HepG2 (cell line): Measurements from ENCODE around the gene CD81. TPM values are rescaled to one million over a fixed set of nuclear protein-coding genes. Genes with fewer than 3 reads are reported as not detected.
A peak's percentile ranks its signal among the peaks of the same experiment; 100 is the strongest.

ENCODE experiments used
- BRCA1 ChIP-seq: sonication (generic); formaldehyde crosslinking; IDR thresholded peaks from 2 replicates; pipeline ENCODE4 v1.4.0; 2020; ENCODE audit warnings: missing genetic modification reagents
- E2F5 ChIP-seq: sonication (generic); formaldehyde crosslinking; conservative IDR thresholded peaks from 2 replicates; pipeline ENCODE4 v1.4.0; 2020; ENCODE audit warnings: missing genetic modification reagents
- HNRNPUL1 ChIP-seq: fragments of 200-400 bp; formaldehyde crosslinking; IDR thresholded peaks from 2 replicates; pipeline ENCODE4 v1.6.1; 2017; ENCODE audit warnings: low read depth, mild to moderate bottlenecking, low read length, moderate library complexity
- JARID2 ChIP-seq: sonication (generic); formaldehyde crosslinking; IDR thresholded peaks from 2 replicates; pipeline ENCODE4 v1.8.1; 2023; ENCODE audit warnings: missing genetic modification reagents, inconsistent platforms; ENCODE audit not compliant: insufficient replicate concordance
- KLF11 ChIP-seq: IDR thresholded peaks from 2 replicates; pipeline ENCODE4 v1.6.1; 2016; ENCODE audit warnings: missing compliant biosample characterization
- MED1 ChIP-seq: sonication (generic); formaldehyde crosslinking; IDR thresholded peaks from 2 replicates; pipeline ENCODE4 v1.4.0; 2020; ENCODE audit warnings: missing genetic modification reagents
- MEF2D ChIP-seq: sonication (generic); formaldehyde crosslinking; IDR thresholded peaks from 2 replicates; pipeline ENCODE4 v1.5.1; 2020; ENCODE audit warnings: mild to moderate bottlenecking, missing genetic modification reagents
- MLX ChIP-seq: IDR thresholded peaks from 2 replicates; pipeline ENCODE4 v1.6.1; 2016
- MTERF4 ChIP-seq: sonication (generic); formaldehyde crosslinking; IDR thresholded peaks from 2 replicates; pipeline ENCODE4 v1.8.0; 2023; ENCODE audit warnings: mild to moderate bottlenecking, missing genetic modification reagents
- MTF2 ChIP-seq: sonication (generic); formaldehyde crosslinking; IDR thresholded peaks from 2 replicates; pipeline ENCODE4 v1.5.0; 2020; ENCODE audit warnings: missing genetic modification reagents, borderline replicate concordance
- SKIL ChIP-seq: sonication (generic); formaldehyde crosslinking; IDR thresholded peaks from 2 replicates; pipeline ENCODE4 v1.8.0; 2022; ENCODE audit warnings: missing genetic modification reagents, mild to moderate bottlenecking, moderate library complexity, borderline replicate concordance
- SNAPC2 ChIP-seq: sonication (generic); formaldehyde crosslinking; IDR thresholded peaks from 2 replicates; pipeline ENCODE4 v1.8.1; 2022; ENCODE audit warnings: mild to moderate bottlenecking, missing genetic modification reagents
- TCF12 ChIP-seq, 2 experiments: fragments of 450-650 bp in 1 of 2; sonication (generic) in 1 of 2; formaldehyde crosslinking in 1 of 2; IDR thresholded peaks; 2 replicates each; pipeline versions ENCODE4 v1.6.1 to v1.8.0; 2017 to 2022; ENCODE audit warnings: antibody characterized with exemption in 1 of 2, mild to moderate bottlenecking in 1 of 2, missing genetic modification reagents in 1 of 2, moderate library complexity in 1 of 2
- ZC3H4 ChIP-seq: sonication (generic); formaldehyde crosslinking; IDR thresholded peaks from 2 replicates; pipeline ENCODE4 v1.4.0; 2020; ENCODE audit warnings: missing genetic modification reagents, borderline replicate concordance
- ZKSCAN1 ChIP-seq: fragments of 150-350 bp; IDR thresholded peaks from 2 replicates; pipeline ENCODE4 v1.6.1; 2014; ENCODE audit warnings: low read length
- ZMYM3 ChIP-seq: sonication (generic); formaldehyde crosslinking; IDR thresholded peaks from 2 replicates; pipeline ENCODE4 v1.5.1; 2020; ENCODE audit warnings: mild to moderate bottlenecking, missing genetic modification reagents
- ZNF10 ChIP-seq: sonication (generic); formaldehyde crosslinking; IDR thresholded peaks from 2 replicates; pipeline ENCODE4 v1.4.0; 2020; ENCODE audit warnings: mild to moderate bottlenecking, low read depth, missing genetic modification reagents, borderline replicate concordance
- ZNF552 ChIP-seq: sonication (generic); formaldehyde crosslinking; IDR thresholded peaks from 2 replicates; pipeline ENCODE4 v1.9.0; 2022; ENCODE audit warnings: missing genetic modification reagents, mild to moderate bottlenecking, borderline replicate concordance
- ZNF841 ChIP-seq: sonication (generic); formaldehyde crosslinking; IDR thresholded peaks from 2 replicates; pipeline ENCODE4 v1.8.1; 2023; ENCODE audit warnings: missing genetic modification reagents, borderline replicate concordance
- polyA plus RNA-seq, 8 experiments: library from polyadenylated mRNA; depleted of rRNA in 3 of 8; stranded (reverse) in 7 of 8; unstranded in 1 of 8; fragments of >200 nt; fragmentation: Illumina TruSeq in 4 of 8; extraction: Trizol in 4 of 8; gene quantifications; 2 replicates each; pipeline versions ENCODE4 v1.2.1 to v1.2.3, GENCODE V29; 2011 to 2016; ENCODE audit warnings: low read depth in 4 of 8, missing spikeins in 1 of 8, mixed read lengths in 1 of 8; ENCODE audit not compliant: insufficient read depth in 1 of 8
- total RNA-seq, 5 experiments: library from RNA; depleted of rRNA; stranded (reverse); fragments of >200 nt; fragmentation: Illumina TruSeq; extraction: Trizol; gene quantifications; 2 replicates each; pipeline ENCODE4 v1.2.3, GENCODE V29; 2016; ENCODE audit warnings: low read depth in 1 of 5
- TF ChIP-seq, protein P1 (sequence below): sonication (generic); formaldehyde crosslinking; IDR thresholded peaks from 2 replicates; pipeline ENCODE4 v1.4.0; 2020; ENCODE audit warnings: mild to moderate bottlenecking, missing genetic modification reagents

Gene CD81
- total and polyA plus RNA-seq, 2 of the 13 experiments (the other 11 are each of a cell fraction or from before 2014, with no cell fraction given), result not detected

DNA sequence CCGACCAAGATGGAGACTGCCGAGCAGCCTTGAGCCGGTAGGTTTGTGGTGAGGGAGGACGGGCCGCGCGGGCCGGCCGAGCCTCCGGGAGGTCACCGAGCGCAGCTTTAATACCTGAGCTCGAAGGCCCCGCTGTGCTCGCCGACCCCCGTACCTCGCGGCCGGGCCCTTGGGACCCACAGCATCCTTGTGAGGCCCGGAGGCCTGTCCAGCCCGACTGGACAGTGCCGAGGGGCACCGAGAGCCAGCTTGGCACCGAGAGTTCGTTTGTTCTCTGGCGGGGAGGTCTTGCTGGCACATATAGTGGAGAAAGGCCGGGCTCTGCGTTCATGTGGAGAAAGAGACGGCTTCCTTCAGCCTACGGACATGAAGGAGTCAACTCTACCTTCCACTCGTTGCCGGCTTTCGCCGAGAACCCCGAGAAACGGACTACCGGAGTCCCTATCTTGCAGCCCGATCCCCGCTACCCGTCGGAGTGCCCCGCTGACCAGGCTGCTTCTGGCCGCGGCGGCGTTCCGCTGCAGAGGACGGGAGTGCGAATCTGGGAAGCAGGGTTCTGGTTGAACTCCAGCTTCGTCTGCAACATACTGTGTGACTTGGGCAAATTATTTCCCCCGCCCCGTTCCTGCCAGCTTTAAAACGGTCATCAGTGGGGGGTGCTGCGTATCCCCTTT is 23.8 kb downstream of the CD81 start (continued):
- TF ChIP-seq, protein P1, sequence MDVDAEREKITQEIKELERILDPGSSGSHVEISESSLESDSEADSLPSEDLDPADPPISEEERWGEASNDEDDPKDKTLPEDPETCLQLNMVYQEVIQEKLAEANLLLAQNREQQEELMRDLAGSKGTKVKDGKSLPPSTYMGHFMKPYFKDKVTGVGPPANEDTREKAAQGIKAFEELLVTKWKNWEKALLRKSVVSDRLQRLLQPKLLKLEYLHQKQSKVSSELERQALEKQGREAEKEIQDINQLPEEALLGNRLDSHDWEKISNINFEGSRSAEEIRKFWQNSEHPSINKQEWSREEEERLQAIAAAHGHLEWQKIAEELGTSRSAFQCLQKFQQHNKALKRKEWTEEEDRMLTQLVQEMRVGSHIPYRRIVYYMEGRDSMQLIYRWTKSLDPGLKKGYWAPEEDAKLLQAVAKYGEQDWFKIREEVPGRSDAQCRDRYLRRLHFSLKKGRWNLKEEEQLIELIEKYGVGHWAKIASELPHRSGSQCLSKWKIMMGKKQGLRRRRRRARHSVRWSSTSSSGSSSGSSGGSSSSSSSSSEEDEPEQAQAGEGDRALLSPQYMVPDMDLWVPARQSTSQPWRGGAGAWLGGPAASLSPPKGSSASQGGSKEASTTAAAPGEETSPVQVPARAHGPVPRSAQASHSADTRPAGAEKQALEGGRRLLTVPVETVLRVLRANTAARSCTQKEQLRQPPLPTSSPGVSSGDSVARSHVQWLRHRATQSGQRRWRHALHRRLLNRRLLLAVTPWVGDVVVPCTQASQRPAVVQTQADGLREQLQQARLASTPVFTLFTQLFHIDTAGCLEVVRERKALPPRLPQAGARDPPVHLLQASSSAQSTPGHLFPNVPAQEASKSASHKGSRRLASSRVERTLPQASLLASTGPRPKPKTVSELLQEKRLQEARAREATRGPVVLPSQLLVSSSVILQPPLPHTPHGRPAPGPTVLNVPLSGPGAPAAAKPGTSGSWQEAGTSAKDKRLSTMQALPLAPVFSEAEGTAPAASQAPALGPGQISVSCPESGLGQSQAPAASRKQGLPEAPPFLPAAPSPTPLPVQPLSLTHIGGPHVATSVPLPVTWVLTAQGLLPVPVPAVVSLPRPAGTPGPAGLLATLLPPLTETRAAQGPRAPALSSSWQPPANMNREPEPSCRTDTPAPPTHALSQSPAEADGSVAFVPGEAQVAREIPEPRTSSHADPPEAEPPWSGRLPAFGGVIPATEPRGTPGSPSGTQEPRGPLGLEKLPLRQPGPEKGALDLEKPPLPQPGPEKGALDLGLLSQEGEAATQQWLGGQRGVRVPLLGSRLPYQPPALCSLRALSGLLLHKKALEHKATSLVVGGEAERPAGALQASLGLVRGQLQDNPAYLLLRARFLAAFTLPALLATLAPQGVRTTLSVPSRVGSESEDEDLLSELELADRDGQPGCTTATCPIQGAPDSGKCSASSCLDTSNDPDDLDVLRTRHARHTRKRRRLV (CRISPR knock-in tag), result peak; percentile 39; the same call in 1 of the 2 replicates
- TF ChIP-seq ZKSCAN1 (no peak), ZC3H4 (CRISPR knock-in tag) (no peak), MLX (CRISPR knock-in tag) (no peak), MTF2 (CRISPR knock-in tag) (no peak), ZMYM3 (no peak), ZNF10 (CRISPR knock-in tag) (no peak), ZNF552 (CRISPR knock-in tag) (no peak), MEF2D (CRISPR knock-in tag) (no peak), KLF11 (no peak), HNRNPUL1 (no peak), TCF12 (IDR thresholded peaks at IDR 0.05) (no peak), TCF12 (CRISPR knock-in tag; IDR thresholded peaks at IDR 0.05) (no peak), BRCA1 (CRISPR knock-in tag) (no peak), ZNF841 (no peak), SNAPC2 (CRISPR knock-in tag) (0 out of 2 replicates have a peak, but pooled peaks have one; percentile 32), JARID2 (no peak), MED1 (CRISPR knock-in tag) (no peak), E2F5 (CRISPR knock-in tag) (no peak), SKIL (CRISPR knock-in tag) (no peak), MTERF4 (no peak)
